Fibroblast of mammary gland (primary cell): ENCODE data around the gene ELF4.

Experiments
- DNase-seq: peaks from one replicate; pipeline ENCODE4 v3.0.0-alpha.2; 2010; ENCODE audit warnings: low read depth
- H3K4me3 ChIP-seq: 2 replicates; pipeline ENCODE4 v1.5.1; 2011; ENCODE audit warnings: low read depth, mild to moderate bottlenecking, low read length, moderate library complexity; ENCODE audit not compliant: control insufficient read depth
- TF ChIP-seq, protein P1 (sequence below): conservative IDR thresholded peaks from 2 replicates; pipeline ENCODE4 v1.5.1; 2011; ENCODE audit warnings: low read depth, low read length, inconsistent platforms; ENCODE audit not compliant: control insufficient read depth, insufficient read depth

ELF4 gene

DNA sequence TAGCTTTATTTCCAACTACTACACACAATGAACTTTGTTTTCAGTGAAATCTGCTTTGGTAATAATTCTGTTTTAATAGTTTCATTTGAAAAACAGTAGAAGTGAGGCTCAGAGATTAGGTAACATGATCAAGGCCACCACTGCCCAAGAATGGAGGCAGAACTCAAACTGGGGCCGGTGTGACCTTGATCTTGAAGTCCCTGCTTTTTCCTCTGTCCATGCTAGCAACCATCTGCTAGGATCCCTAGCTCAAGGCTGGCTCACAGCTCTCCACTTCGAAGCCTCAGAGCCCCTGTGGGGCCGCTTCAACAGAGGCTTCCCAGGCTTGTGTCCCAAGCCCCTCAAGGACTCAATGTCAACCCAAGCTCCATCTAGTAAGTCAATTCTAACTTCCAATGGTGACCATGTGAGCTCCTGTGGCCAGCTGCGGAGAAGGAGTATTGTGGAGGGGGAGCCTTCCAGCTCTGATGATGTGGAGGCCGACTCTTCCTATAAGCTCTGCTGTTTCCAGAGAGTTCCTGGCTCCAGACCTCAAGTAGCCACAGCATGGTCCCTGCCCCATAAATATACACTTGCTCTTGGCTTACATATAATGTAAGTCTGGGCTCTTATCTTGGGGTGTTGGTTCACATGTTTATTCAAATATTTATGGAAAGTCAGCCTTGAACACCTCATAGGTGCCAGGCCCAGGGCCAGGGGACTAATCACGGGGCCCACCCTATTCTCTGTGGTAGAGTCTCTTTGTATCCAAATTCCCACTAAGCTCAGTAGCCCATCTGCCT is 14.9 kb downstream of the ELF4 start:
- DNase-seq, result no peak
- no peak overlapping the region for H3K4me3 ChIP-seq
- TF ChIP-seq, protein P1, sequence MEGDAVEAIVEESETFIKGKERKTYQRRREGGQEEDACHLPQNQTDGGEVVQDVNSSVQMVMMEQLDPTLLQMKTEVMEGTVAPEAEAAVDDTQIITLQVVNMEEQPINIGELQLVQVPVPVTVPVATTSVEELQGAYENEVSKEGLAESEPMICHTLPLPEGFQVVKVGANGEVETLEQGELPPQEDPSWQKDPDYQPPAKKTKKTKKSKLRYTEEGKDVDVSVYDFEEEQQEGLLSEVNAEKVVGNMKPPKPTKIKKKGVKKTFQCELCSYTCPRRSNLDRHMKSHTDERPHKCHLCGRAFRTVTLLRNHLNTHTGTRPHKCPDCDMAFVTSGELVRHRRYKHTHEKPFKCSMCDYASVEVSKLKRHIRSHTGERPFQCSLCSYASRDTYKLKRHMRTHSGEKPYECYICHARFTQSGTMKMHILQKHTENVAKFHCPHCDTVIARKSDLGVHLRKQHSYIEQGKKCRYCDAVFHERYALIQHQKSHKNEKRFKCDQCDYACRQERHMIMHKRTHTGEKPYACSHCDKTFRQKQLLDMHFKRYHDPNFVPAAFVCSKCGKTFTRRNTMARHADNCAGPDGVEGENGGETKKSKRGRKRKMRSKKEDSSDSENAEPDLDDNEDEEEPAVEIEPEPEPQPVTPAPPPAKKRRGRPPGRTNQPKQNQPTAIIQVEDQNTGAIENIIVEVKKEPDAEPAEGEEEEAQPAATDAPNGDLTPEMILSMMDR, result no peak

DNA sequence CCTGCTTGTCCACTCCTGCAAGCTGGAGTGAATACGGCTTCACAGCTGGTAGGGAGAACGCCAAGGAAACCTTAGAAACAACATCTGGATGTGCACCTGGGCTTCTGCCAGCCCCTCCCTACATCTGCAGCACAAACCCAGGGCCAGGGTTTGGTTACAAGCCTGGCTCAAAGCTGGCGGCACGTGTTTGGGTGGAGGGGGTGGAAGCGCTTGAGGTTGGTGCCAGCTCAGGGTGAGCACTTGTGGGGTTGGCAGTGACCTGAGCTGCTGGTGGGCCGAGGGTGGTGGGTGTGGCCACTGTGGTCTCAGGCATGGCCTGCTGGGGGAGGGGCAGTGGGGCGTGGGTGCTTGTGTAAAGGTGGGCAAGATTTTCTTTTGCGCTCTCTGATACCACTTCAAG is 15.6 kb downstream of the ELF4 start:
- DNase-seq, result no peak
- TF ChIP-seq, protein P1, result no peak
- no peak overlapping the region for H3K4me3 ChIP-seq

DNA sequence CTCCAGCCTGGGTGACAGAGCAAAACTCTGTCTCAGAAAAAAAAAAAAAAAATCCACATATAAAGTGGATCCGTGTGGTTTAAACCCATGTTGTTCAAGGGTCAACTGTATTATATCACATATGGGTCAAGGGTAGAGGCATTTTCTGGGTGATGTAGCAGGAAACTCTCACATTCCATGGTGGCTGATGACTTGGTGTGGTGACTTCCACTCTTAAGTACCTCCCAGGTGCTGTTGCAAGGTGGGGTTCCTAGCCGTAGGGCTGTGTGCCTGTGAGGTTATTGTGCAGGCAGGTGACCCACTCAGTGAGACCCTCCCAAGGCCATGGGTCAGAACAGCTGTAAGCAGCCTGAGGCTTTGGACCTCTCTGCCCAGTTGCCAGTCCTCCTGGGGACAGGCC is 17.0 kb downstream of the ELF4 start:
- no peak for DNase-seq
- H3K4me3 ChIP-seq, result no peak overlapping the region
- TF ChIP-seq, protein P1, result no peak

DNA sequence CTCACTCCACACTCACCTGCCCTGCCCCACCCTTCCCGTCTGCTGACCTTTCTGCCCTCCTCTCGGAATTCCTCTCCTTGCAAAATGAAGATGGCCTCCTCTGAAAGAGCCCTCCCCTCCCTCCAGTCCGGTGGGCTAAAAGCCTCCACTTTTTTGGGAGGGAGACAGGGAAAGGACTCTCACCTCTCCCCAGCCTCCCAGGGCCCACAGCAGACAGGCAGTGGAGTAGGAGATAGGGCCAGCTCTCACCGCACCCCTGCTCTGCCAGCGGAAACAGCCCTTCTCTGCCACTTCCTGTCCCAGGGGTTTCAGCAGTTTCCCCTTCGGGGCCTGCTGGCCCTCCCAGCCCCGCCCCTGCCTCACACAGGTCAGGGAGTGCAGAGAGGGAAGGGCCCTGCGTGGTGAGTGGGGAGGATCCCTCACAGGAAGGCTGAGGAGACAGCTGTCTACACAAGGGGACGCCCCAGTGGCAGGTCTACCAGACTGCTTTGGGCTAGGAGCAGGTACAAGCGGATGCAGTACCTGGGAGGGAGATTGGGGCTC is 18.2 kb downstream of the ELF4 start:
- TF ChIP-seq, protein P1, result no peak
- H3K4me3 ChIP-seq, result no peak overlapping the region
- no peak for DNase-seq

DNA sequence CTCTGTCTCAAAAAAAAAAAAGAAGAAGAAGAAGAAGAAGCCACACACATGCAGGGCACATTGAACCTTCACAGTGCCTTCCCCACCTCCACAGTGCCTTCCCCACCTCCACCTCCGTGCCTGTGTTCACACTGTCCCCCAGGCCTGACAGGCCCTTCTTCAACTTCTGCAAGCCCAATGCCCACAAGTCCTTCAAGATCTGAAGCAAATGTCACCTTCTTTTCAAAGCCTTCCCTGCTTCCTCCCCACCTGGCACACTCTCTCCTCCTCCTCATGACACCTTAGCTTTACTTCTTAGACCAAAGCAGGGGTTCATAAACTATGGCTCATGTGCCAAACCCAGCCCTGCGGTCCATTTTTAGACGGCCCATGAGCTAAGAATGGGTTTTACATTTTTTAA is 19.9 kb downstream of the ELF4 start:
- TF ChIP-seq, protein P1, result no peak
- DNase-seq, result no peak
- no peak overlapping the region for H3K4me3 ChIP-seq

DNA sequence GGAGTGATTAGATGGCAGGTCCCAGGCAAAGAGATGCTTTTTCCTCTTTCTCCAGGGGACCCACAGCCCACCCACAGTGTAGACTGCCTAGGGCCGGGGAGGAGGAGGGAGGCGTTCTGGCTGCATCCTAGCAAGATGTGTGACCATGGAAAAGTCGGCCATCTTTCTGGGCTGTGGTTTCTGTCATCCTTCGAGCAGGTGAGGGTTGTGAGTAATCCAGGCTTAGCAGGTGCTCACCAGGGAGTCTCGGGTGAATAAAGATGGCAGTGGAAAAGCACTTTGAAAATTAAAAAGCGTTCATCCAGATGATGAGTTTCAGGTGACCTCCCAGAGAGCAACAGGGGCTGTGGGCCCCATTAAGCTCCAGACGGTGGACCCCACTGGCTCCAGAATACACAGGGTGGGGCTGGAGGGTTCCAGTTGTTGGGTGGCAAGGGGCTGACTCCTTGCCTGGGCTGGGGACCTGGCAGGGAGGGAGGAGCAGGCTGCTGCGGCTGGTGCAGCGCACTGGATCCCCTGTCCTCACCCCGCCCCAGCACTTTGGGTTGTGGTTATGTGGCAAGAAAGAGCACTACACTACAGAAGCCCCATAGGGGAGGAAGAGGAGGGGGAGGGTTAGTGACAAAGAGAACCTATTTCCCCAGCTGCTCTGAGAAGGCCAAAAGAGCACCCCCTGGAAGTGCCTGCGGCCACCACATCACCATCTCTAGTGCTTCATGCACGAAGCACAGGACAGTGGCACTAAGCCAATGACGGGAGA is 23.7 kb downstream of the ELF4 start:
- H3K4me3 ChIP-seq, result no peak overlapping the region
- no peak for DNase-seq
- TF ChIP-seq, protein P1, result no peak
